Measurements from ENCODE around the gene ZNF473.

Gene ZNF473

DNA sequence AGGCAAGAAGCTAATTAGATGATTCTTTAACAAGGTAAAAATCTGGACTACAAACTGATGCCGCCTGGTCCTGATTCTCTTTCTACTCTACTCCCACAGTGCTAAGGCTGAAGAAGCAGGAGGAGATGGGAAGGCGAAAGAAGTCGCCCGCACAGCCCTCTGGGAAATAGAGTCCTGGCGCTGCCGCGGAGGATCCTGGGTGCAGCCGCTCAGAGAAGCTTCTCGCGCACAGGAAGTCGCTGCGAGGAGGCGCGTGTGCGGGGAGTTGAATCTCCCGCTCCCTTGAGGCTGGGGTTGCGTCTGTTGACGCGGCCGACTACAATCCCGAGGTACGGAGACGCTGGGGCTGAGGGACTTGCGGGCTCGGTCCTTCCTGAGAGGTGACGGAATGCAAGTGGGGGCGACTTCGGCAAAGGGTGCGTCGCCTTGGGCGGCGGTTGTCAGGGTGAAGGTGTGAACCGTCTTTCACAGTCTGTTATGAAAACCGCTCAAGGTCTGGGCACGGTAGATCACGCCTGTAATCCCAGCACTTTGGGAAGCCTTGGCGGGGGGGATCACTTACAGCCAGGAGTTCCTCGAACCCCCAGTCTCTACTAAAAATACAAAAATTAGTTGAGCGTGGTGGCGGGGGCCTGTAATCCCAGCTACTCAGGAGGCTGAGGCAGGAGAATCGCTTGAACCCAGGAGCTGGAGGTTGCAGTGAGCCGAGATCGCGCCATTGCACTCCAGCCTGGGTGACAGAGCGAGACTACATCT, at the start of gene ZNF473:
Gene ZNF473 (plus strand): TSS at position 212 of the 756 bp plus-strand sequence. CDS start 5,078 bp downstream, outside the sequence.
- peak within 1 kb of the TSS; percentile 92 for H2AFZ ChIP-seq (ENCODE audit: low read depth, low read length)
- no peaks in the 10 kb centered on the region for H3K9me3 ChIP-seq (ENCODE audit: insufficient read depth, low read length)
- H3K79me2 ChIP-seq (ENCODE audit: low read length): peaks cover 63% of the 10 kb centered on the region
- TF ChIP-seq CTCF (IDR thresholded peaks at IDR 0.05; ENCODE audit: low read depth, low read length) (no peak), EZH2phosphoT487 (IDR thresholded peaks at IDR 0.05; ENCODE audit: low read depth) (no peak)
- H3K27ac ChIP-seq (ENCODE audit: low read length): peak within 1 kb of the TSS; percentile 44
- peaks cover 12% of the 10 kb centered on the region; the same call in 1 of the 2 replicates for H4K20me1 ChIP-seq (ENCODE audit: insufficient read depth, low read length)
- peak within 1 kb of the TSS; percentile 85 for H3K4me3 ChIP-seq (ENCODE audit: low read length)
- H3K4me2 ChIP-seq (ENCODE audit: low read length): peak within 1 kb of the TSS; percentile 83
- no peaks in the 10 kb centered on the region for H3K27me3 ChIP-seq (ENCODE audit: low read depth, low read length)
- peak within 1 kb of the TSS; percentile 72 for H3K9ac ChIP-seq (ENCODE audit: low read length)
- H3K4me1 ChIP-seq (ENCODE audit: low read length): peaks cover 17% of the 10 kb centered on the region
- H3K36me3 ChIP-seq (replicated peaks; ENCODE audit: low read depth, low read length): peaks cover 10% of the 10 kb centered on the region

GRCh38 chr19:49976496-49976895, 49.3 kb upstream of the ZNF473 start:
- Histone ChIP-seq H3K27ac (ENCODE audit: low read length) (no peak overlapping the region), H3K36me3 (replicated peaks; ENCODE audit: low read depth, low read length) (no peaks in the 10 kb centered on the region), H3K4me1 (ENCODE audit: low read length) (no peaks in the 10 kb centered on the region), H3K4me2 (ENCODE audit: low read length) (no peak overlapping the region), H3K4me3 (ENCODE audit: low read length) (no peak overlapping the region), H3K9me3 (ENCODE audit: insufficient read depth, low read length) (no peaks in the 10 kb centered on the region), H4K20me1 (ENCODE audit: insufficient read depth, low read length) (0 out of 2 replicates have a peak, but pooled peaks cover 5% of the 10 kb centered on the region), H2AFZ (ENCODE audit: low read depth, low read length) (no peak overlapping the region), H3K27me3 (ENCODE audit: low read depth, low read length) (no peaks in the 10 kb centered on the region), H3K9ac (ENCODE audit: low read length) (no peak overlapping the region), H3K79me2 (ENCODE audit: low read length) (no peaks in the 10 kb centered on the region)
- TF ChIP-seq EZH2phosphoT487 (IDR thresholded peaks at IDR 0.05; ENCODE audit: low read depth) (no peak), CTCF (IDR thresholded peaks at IDR 0.05; ENCODE audit: low read depth, low read length) (no peak)

DNA sequence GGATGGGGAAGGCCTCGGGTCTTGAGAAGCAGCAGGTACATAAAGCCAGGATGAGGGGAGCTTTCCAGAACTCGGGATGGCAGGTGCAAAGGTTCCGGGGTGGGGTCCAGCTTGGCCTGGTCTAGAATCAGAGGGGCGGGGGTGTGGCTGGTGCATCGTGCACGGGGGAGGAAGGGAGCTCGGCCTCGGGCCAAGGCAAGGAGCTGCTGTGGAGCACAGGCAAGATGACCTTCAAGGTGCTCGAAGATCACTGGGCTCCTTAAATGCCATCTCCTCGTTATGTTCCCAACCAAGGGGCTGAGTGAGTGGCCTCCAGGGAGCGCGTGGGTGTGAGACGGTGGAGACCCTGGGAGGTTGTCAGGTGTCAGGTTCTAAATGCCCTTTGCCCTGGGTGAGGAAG, 48.7 kb upstream of the ZNF473 start:
- Histone ChIP-seq H3K9me3 (ENCODE audit: insufficient read depth, low read length) (no peaks in the 10 kb centered on the region), H4K20me1 (ENCODE audit: insufficient read depth, low read length) (0 out of 2 replicates have a peak, but pooled peaks cover 5% of the 10 kb centered on the region), H3K4me1 (ENCODE audit: low read length) (no peaks in the 10 kb centered on the region), H3K4me2 (ENCODE audit: low read length) (no peak overlapping the region), H3K36me3 (replicated peaks; ENCODE audit: low read depth, low read length) (no peaks in the 10 kb centered on the region), H3K4me3 (ENCODE audit: low read length) (no peak overlapping the region), H3K27me3 (ENCODE audit: low read depth, low read length) (no peaks in the 10 kb centered on the region), H3K9ac (ENCODE audit: low read length) (no peak overlapping the region), H2AFZ (ENCODE audit: low read depth, low read length) (no peak overlapping the region), H3K27ac (ENCODE audit: low read length) (no peak overlapping the region), H3K79me2 (ENCODE audit: low read length) (no peaks in the 10 kb centered on the region)
- TF ChIP-seq EZH2phosphoT487 (IDR thresholded peaks at IDR 0.05; ENCODE audit: low read depth): no peak
- no peak for TF ChIP-seq CTCF (IDR thresholded peaks at IDR 0.05; ENCODE audit: low read depth, low read length)

DNA sequence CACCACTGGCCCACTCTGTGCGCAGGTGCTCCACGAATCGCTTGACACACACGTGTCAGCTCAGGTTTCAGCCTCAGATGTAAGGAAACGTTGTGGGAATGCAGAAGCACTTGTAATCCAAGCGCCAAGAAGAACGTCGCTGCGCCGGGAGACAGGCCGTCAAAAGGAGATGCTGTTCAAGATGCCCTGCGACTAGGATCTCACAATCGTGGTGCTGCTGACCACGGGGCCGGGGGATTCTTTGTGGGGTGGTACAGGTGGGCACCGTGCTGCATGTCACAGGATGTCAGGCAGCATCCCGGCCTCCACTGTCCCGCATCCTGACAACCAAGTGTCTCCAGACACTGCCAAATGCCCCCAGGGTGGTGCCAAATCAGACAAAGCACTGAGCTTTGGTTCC, 47.9 kb upstream of the ZNF473 start:
- Histone ChIP-seq H3K27me3 (ENCODE audit: low read depth, low read length) (no peaks in the 10 kb centered on the region), H3K36me3 (replicated peaks; ENCODE audit: low read depth, low read length) (no peaks in the 10 kb centered on the region), H4K20me1 (ENCODE audit: insufficient read depth, low read length) (0 out of 2 replicates have a peak, but pooled peaks cover 5% of the 10 kb centered on the region), H3K4me2 (ENCODE audit: low read length) (no peak overlapping the region), H2AFZ (ENCODE audit: low read depth, low read length) (no peak overlapping the region), H3K27ac (ENCODE audit: low read length) (no peak overlapping the region), H3K4me3 (ENCODE audit: low read length) (no peak overlapping the region), H3K9me3 (ENCODE audit: insufficient read depth, low read length) (no peaks in the 10 kb centered on the region), H3K4me1 (ENCODE audit: low read length) (no peaks in the 10 kb centered on the region), H3K9ac (ENCODE audit: low read length) (no peak overlapping the region), H3K79me2 (ENCODE audit: low read length) (no peaks in the 10 kb centered on the region)
- TF ChIP-seq CTCF (IDR thresholded peaks at IDR 0.05; ENCODE audit: low read depth, low read length) (no peak), EZH2phosphoT487 (IDR thresholded peaks at IDR 0.05; ENCODE audit: low read depth) (no peak)

Measured in OCI-LY3 (cell line).